ENCODE results near the gene ST7. TPM values are rescaled to one million over a fixed set of nuclear protein-coding genes. Genes with fewer than 3 reads are reported as not detected.

ST7 gene
- total RNA-seq, 1 experiment from 2014 or later: 12.4 TPM

GRCh38 chr7:116910383-116910782 lies 42.9 kb upstream of the ST7 start:
- CTCF ChIA-PET: no interaction called here
- TF ChIP-seq ZNF317 (CRISPR knock-in tag; IDR thresholded peaks at IDR 0.05; ENCODE audit: borderline replicate concordance, low read depth): no peak
- no peak for TF ChIP-seq CREM (CRISPR knock-in tag; IDR thresholded peaks at IDR 0.05)
- no peak for TF ChIP-seq TEAD1 (CRISPR knock-in tag; IDR thresholded peaks at IDR 0.05)
- no peak for TF ChIP-seq GABPB1 (CRISPR knock-in tag; IDR thresholded peaks at IDR 0.05)
- no peak for TF ChIP-seq GTF2I (CRISPR knock-in tag; conservative IDR thresholded peaks at IDR 0.05)
- no peak for TF ChIP-seq AFF4 (CRISPR knock-in tag; IDR thresholded peaks at IDR 0.05; ENCODE audit: borderline replicate concordance)
- no peak for TF ChIP-seq HMGXB4 (CRISPR knock-in tag; IDR thresholded peaks at IDR 0.05)
- no peak for TF ChIP-seq ZNF423 (CRISPR knock-in tag; IDR thresholded peaks at IDR 0.05)
- TF ChIP-seq ATF3 (CRISPR knock-in tag; conservative IDR thresholded peaks at IDR 0.05): no peak
- no peak for TF ChIP-seq ZNF121 (CRISPR knock-in tag; IDR thresholded peaks at IDR 0.05)
- H3K9me3 Mint-ChIP-seq: no peaks in the 10 kb centered on the region
- no peak overlapping the region for H3K27ac Mint-ChIP-seq
- DNase-seq (ENCODE audit: low spot score) (no peak), ATAC-seq (no peak)
- peaks cover 57% of the 10 kb centered on the region for H3K36me3 Mint-ChIP-seq
- no peaks in the 10 kb centered on the region for H3K27me3 Mint-ChIP-seq (ENCODE audit: low read depth)
- H3K4me3 Mint-ChIP-seq: no peak overlapping the region
- H3K4me1 Mint-ChIP-seq: peaks cover 8% of the 10 kb centered on the region
- POLR2A ChIA-PET: no interaction called here

GRCh38 chr7:116911801-116912200 lies 41.5 kb upstream of the ST7 start:
- ChIA-PET POLR2A (no interaction called here), CTCF (interaction anchor here (1.6 kb wide), 1 partner anchor 19 kb away, joined by 6 read pairs; no protein-coding TSS in a partner anchor)
- Mint-ChIP-seq H3K36me3 (peaks cover 59% of the 10 kb centered on the region), H3K9me3 (no peaks in the 10 kb centered on the region), H3K4me1 (no peaks in the 10 kb centered on the region), H3K27me3 (ENCODE audit: low read depth) (no peaks in the 10 kb centered on the region), H3K4me3 (no peak overlapping the region), H3K27ac (no peak overlapping the region)
- no peak for DNase-seq (ENCODE audit: low spot score)
- no peak for ATAC-seq
- TF ChIP-seq SP1 (CRISPR knock-in tag; conservative IDR thresholded peaks at IDR 0.05) (no peak), AR (CRISPR knock-in tag; IDR thresholded peaks at IDR 0.05) (no peak), MLX (CRISPR knock-in tag; IDR thresholded peaks at IDR 0.05) (no peak), ERG (CRISPR knock-in tag; IDR thresholded peaks at IDR 0.05) (no peak), GTF2I (CRISPR knock-in tag; conservative IDR thresholded peaks at IDR 0.05) (no peak), ATF6 (CRISPR knock-in tag; IDR thresholded peaks at IDR 0.05) (no peak), CTCF (IDR thresholded peaks at IDR 0.05) (no peak), ZNF281 (CRISPR knock-in tag; IDR thresholded peaks at IDR 0.05) (no peak), PRRX2 (CRISPR knock-in tag; IDR thresholded peaks at IDR 0.05) (no peak)

All from WTC11 (cell line).